HEK293T (cell line): Measurements from ENCODE around the gene KIAA1671.

Experiments
- CTCF ChIA-PET: fragments of 350-600 bp; formaldehyde crosslinking; extraction: SDS; loops from one replicate; lab custom pipeline; 2021; ENCODE audit warnings: antibody characterized with exemption, inconsistent platforms; lab: Yijun Ruan, JAX
- POLR2A ChIA-PET: fragments of 350-600 bp; formaldehyde crosslinking; extraction: SDS; loops from one replicate; lab custom pipeline; 2020; ENCODE audit warnings: antibody characterized with exemption, inconsistent platforms; lab: Yijun Ruan, JAX
- DNase-seq: peaks from one replicate; pipeline ENCODE4 v3.0.0; 2012; ENCODE audit warnings: mixed read lengths; ENCODE audit errors: extremely low spot score
- ARNT ChIP-seq: fragments of 450-650 bp; IDR thresholded peaks from 2 replicates; pipeline ENCODE4 v1.6.1; 2017; ENCODE audit warnings: mild to moderate bottlenecking
- BHLHE40 ChIP-seq: fragments of 450-650 bp; IDR thresholded peaks from 2 replicates; pipeline ENCODE4 v1.6.1; 2016; ENCODE audit warnings: mild to moderate bottlenecking, moderate library complexity, borderline replicate concordance
- CTBP1 ChIP-seq: fragments of 450-650 bp; IDR thresholded peaks from 2 replicates; pipeline ENCODE4 v1.6.1; 2016; ENCODE audit warnings: borderline replicate concordance
- ELF4 ChIP-seq: fragments of 450-650 bp; IDR thresholded peaks from 2 replicates; pipeline ENCODE4 v1.6.1; 2017; ENCODE audit warnings: antibody characterized with exemption
- FOXA1 ChIP-seq: fragments of 450-650 bp; IDR thresholded peaks from 2 replicates; pipeline ENCODE4 v1.6.1; 2016; ENCODE audit warnings: mild to moderate bottlenecking
- FOXK2 ChIP-seq: fragments of 450-650 bp; IDR thresholded peaks from 2 replicates; pipeline ENCODE4 v1.6.1; 2016; ENCODE audit warnings: mild to moderate bottlenecking
- FOXM1 ChIP-seq: fragments of 450-650 bp; IDR thresholded peaks from 2 replicates; pipeline ENCODE4 v1.6.1; 2017; ENCODE audit warnings: mild to moderate bottlenecking, borderline replicate concordance
- HDGF ChIP-seq: fragments of 450-650 bp; IDR thresholded peaks from 2 replicates; pipeline ENCODE4 v1.6.1; 2017; ENCODE audit warnings: antibody characterized with exemption, borderline replicate concordance
- L3MBTL2 ChIP-seq: fragments of 450-650 bp; conservative IDR thresholded peaks from 2 replicates; pipeline ENCODE4 v1.6.1; 2016; ENCODE audit warnings: mild to moderate bottlenecking
- LEF1 ChIP-seq: fragments of 450-650 bp; IDR thresholded peaks from 2 replicates; pipeline ENCODE4 v1.6.1; 2017; ENCODE audit warnings: mild to moderate bottlenecking, borderline replicate concordance
- NFRKB ChIP-seq: fragments of 450-650 bp; IDR thresholded peaks from 2 replicates; pipeline ENCODE4 v1.6.1; 2016; ENCODE audit warnings: mild to moderate bottlenecking, moderate library complexity
- PKNOX1 ChIP-seq: fragments of 450-650 bp; IDR thresholded peaks from 2 replicates; pipeline ENCODE4 v1.6.1; 2016
- SP1 ChIP-seq: fragments of 450-650 bp; IDR thresholded peaks from 2 replicates; pipeline ENCODE4 v1.6.1; 2017
- SUZ12 ChIP-seq: fragments of 450-650 bp; IDR thresholded peaks from 2 replicates; pipeline ENCODE4 v1.6.1; 2016; ENCODE audit warnings: mild to moderate bottlenecking
- TARDBP ChIP-seq: fragments of 450-650 bp; IDR thresholded peaks from 2 replicates; pipeline ENCODE4 v1.6.1; 2016
- ZNF384 ChIP-seq: fragments of 450-650 bp; IDR thresholded peaks from 2 replicates; pipeline ENCODE4 v1.6.1; 2016

Gene KIAA1671

GRCh38 chr22:25048659-25049647 lies 96.4 kb downstream of the KIAA1671 start:
- POLR2A ChIA-PET: no interaction called here
- TF ChIP-seq FOXK2 (no peak), BHLHE40 (no peak), SUZ12 (no peak), ARNT (no peak), TARDBP (no peak)
- CTCF ChIA-PET: interaction anchor here (0.6 to 1.0 kb wide), 6 partner anchors 55 to 282 kb away, joined by 3 to 7 read pairs (median 3); no protein-coding TSS in a partner anchor
- DNase-seq: peak; percentile 87

GRCh38 chr22:25049770-25050169 lies 97.3 kb downstream of the KIAA1671 start:
- TF ChIP-seq PKNOX1 (no peak), FOXM1 (no peak), SUZ12 (no peak), NFRKB (no peak), ARNT (no peak), ELF4 (no peak), ZNF384 (no peak), BHLHE40 (no peak), FOXA1 (no peak), L3MBTL2 (no peak), HDGF (no peak), SP1 (no peak), CTBP1 (no peak), TARDBP (no peak), LEF1 (no peak), FOXK2 (no peak)
- no peak for DNase-seq
- CTCF ChIA-PET: no interaction called here
- POLR2A ChIA-PET: no interaction called here

- TF ChIP-seq LEF1: no peak
- no peak for TF ChIP-seq SUZ12
- TF ChIP-seq HDGF: no peak
- no peak for TF ChIP-seq L3MBTL2
- no peak for TF ChIP-seq FOXA1
- TF ChIP-seq FOXM1: no peak
- no peak for TF ChIP-seq FOXK2
- no peak for TF ChIP-seq BHLHE40
- no peak for TF ChIP-seq ARNT
- TF ChIP-seq PKNOX1: no peak
- no peak for TF ChIP-seq ELF4
- no peak for TF ChIP-seq TARDBP
- no peak for TF ChIP-seq CTBP1
- TF ChIP-seq ZNF384: no peak
- no peak for TF ChIP-seq SP1
- TF ChIP-seq NFRKB: no peak
- POLR2A ChIA-PET: no interaction called here
- DNase-seq: no peak
- CTCF ChIA-PET: interaction anchor here (0.7 to 1.2 kb wide), 3 partner anchors 18 to 112 kb away, joined by 3 to 6 read pairs (median 3); no protein-coding TSS in a partner anchor
These were observed 98.0 kb downstream of the KIAA1671 start for GRCh38 chr22:25050566-25050965.

- DNase-seq: peak; percentile 65
- TF ChIP-seq HDGF (no peak), NFRKB (no peak), FOXA1 (no peak), FOXK2 (no peak), PKNOX1 (no peak), ELF4 (no peak), ARNT (no peak), L3MBTL2 (no peak), FOXM1 (no peak), LEF1 (no peak), BHLHE40 (no peak), CTBP1 (no peak), SUZ12 (no peak), TARDBP (no peak), SP1 (no peak), ZNF384 (no peak)
- CTCF ChIA-PET: interaction anchor here (0.7 to 1.2 kb wide), 3 partner anchors 19 to 113 kb away, joined by 3 to 6 read pairs (median 3); no protein-coding TSS in a partner anchor
- POLR2A ChIA-PET: no interaction called here
These were observed 98.6 kb downstream of the KIAA1671 start for GRCh38 chr22:25051073-25051472.

- ChIA-PET CTCF (no interaction called here), POLR2A (no interaction called here)
- TF ChIP-seq TARDBP (no peak), NFRKB (no peak), SP1 (no peak), FOXM1 (no peak)
- DNase-seq: no peak
These were observed 99.6 kb downstream of the KIAA1671 start for GRCh38 chr22:25051983-25052710.
